B cell (primary cell): Measurements from ENCODE around the gene SPTBN1. TPM values are rescaled to one million over a fixed set of nuclear protein-coding genes. Genes with fewer than 3 reads are reported as not detected.

ENCODE experiments used
- ATAC-seq: fragments of 200-7000 bp; cut with Tn5 transposase; one replicate; pipeline ENCODE4 v1.10.0; 2021; ENCODE audit warnings: low read depth, mild to moderate bottlenecking, moderate number of reproducible peaks, moderate library complexity
- CTCF ChIA-PET: fragments of 350-600 bp; sonication (Branson Sonifier 250); formaldehyde crosslinking; loops from one replicate; lab custom pipeline; 2021; ENCODE audit warnings: antibody characterized with exemption, inconsistent platforms; lab: Charles Lee
- POLR2A ChIA-PET: fragments of 350-600 bp; sonication (Branson Sonifier 250); formaldehyde crosslinking; loops from one replicate; lab custom pipeline; 2021; ENCODE audit warnings: antibody characterized with exemption; lab: Charles Lee
- DNase-seq: peaks from one replicate; pipeline ENCODE4 v3.0.0; 2013
- H2AFZ ChIP-seq: 2 replicates; pipeline ENCODE4 v1.6.1; 2012; ENCODE audit warnings: mild to moderate bottlenecking, low read depth, low read length; ENCODE audit not compliant: insufficient read depth, poor library complexity, severe bottlenecking
- H3K27ac ChIP-seq, 2 donors: 1 replicate in 1 of 2; 2 replicates in 1 of 2; pipeline ENCODE4 v1.5.1; 2012 to 2013; ENCODE audit warnings: low read length in 2 of 2, mild to moderate bottlenecking in 2 of 2, moderate library complexity in 1 of 2
- H3K27me3 ChIP-seq, 4 experiments: fragments of 200-600 bp in 1 of 4; sonication (generic) in 1 of 4; replicated peaks in 1 of 4; 1 replicate in 2 of 4; 2 replicates in 2 of 4; pipeline versions ENCODE4 v1.6.1 to v1.7.0; 2013 to 2016; ENCODE audit warnings: low read length in 3 of 4, mild to moderate bottlenecking in 2 of 4, mixed read lengths in 1 of 4, moderate library complexity in 1 of 4; ENCODE audit not compliant: insufficient read depth in 4 of 4, control insufficient read depth in 3 of 4; ENCODE audit errors: control extremely low read depth in 1 of 4
- H3K36me3 ChIP-seq, 2 experiments: replicated peaks in 1 of 2; 1 replicate in 1 of 2; 2 replicates in 1 of 2; pipeline versions ENCODE4 v1.6.1 to v1.7.1; 2013; ENCODE audit warnings: low read length in 1 of 2; ENCODE audit not compliant: insufficient read depth in 2 of 2, control insufficient read depth in 1 of 2; ENCODE audit errors: control extremely low read depth in 1 of 2, extremely low read depth in 1 of 2
- H3K4me1 ChIP-seq, 2 donors: fragments of 200-600 bp in 1 of 2; sonication (generic) in 1 of 2; 1 replicate in 1 of 2; 2 replicates in 1 of 2; pipeline versions ENCODE4 v1.5.1 to v1.6.1; 2013 to 2017; ENCODE audit warnings: low read length in 2 of 2; ENCODE audit not compliant: control insufficient read depth in 2 of 2, insufficient read depth in 2 of 2
- H3K4me2 ChIP-seq: replicated peaks from 2 replicates; pipeline ENCODE3; 2012; ENCODE audit warnings: mild to moderate bottlenecking, low read depth, low read length; ENCODE audit not compliant: poor library complexity, severe bottlenecking
- H3K4me3 ChIP-seq, 5 experiments: fragments of 200-600 bp in 1 of 5; sonication (generic) in 1 of 5; 1 replicate in 3 of 5; 2 replicates in 2 of 5; pipeline versions ENCODE4 v1.5.1 to v1.7.0; 2011 to 2016; ENCODE audit warnings: low read length in 4 of 5, mild to moderate bottlenecking in 4 of 5, low read depth in 2 of 5, control low read depth in 1 of 5, moderate library complexity in 1 of 5; ENCODE audit not compliant: insufficient read depth in 1 of 5; ENCODE audit errors: control extremely low read depth in 1 of 5, extremely low read depth in 1 of 5
- H3K79me2 ChIP-seq: fragments of 200-600 bp; sonication (generic); one replicate; pipeline ENCODE4 v1.6.0; 2016; ENCODE audit warnings: low read length; ENCODE audit not compliant: control insufficient read depth, insufficient read depth
- H3K9ac ChIP-seq: fragments of 200-600 bp; sonication (generic); 2 replicates; pipeline ENCODE4 v1.6.1; 2017; ENCODE audit warnings: mild to moderate bottlenecking, low read length, moderate library complexity
- H3K9me3 ChIP-seq, 3 donors: one replicate each; pipeline versions ENCODE4 v1.6.1 to v1.7.1; 2013; ENCODE audit warnings: low read length in 2 of 3; ENCODE audit not compliant: control insufficient read depth in 2 of 3, insufficient read depth in 1 of 3; ENCODE audit errors: control extremely low read depth in 1 of 3
- H4K20me1 ChIP-seq: 2 replicates; pipeline ENCODE4 v1.6.0; 2012; ENCODE audit warnings: mild to moderate bottlenecking, low read length; ENCODE audit not compliant: insufficient read depth, control insufficient read depth, poor library complexity, severe bottlenecking
- H3K27ac Mint-ChIP-seq: one replicate; pipeline ENCODE4 v1.8.0; 2021; ENCODE audit warnings: mixed read lengths
- H3K27me3 Mint-ChIP-seq: one replicate; pipeline ENCODE4 v1.8.0; 2021; ENCODE audit warnings: mixed read lengths
- H3K4me1 Mint-ChIP-seq: one replicate; pipeline ENCODE4 v1.8.0; 2021; ENCODE audit warnings: mixed read lengths
- H3K4me3 Mint-ChIP-seq: one replicate; pipeline ENCODE4 v1.8.0; 2021; ENCODE audit warnings: mixed read lengths
- H3K9me3 Mint-ChIP-seq: one replicate; pipeline ENCODE4 v1.8.0; 2022; ENCODE audit warnings: mixed read lengths; ENCODE audit not compliant: insufficient read depth
- EZH2 ChIP-seq: IDR thresholded peaks from 2 replicates; pipeline ENCODE4 v1.6.1; 2012; ENCODE audit warnings: borderline replicate concordance, low read depth, mild to moderate bottlenecking, moderate library complexity, low read length; ENCODE audit not compliant: insufficient read depth, poor library complexity, severe bottlenecking
- WGBS: methylation state at CpG from one replicate; pipeline ENCODE4 v1.1.5; 2013; ENCODE audit warnings: missing lambda C conversion rate; ENCODE audit not compliant: insufficient coverage; 5-methylcytosine and 5-hydroxymethylcytosine counted together
- intact Hi-C: fragments of 100-400 bp; cut with micrococcal nuclease; formaldehyde crosslinking; loops from one replicate; pipeline ENCODE4 v1.10.0; 2022
- polyA plus RNA-seq: library from polyadenylated mRNA; depleted of rRNA; stranded (reverse); fragments of >200 nt; gene quantifications from 2 replicates; pipeline ENCODE4 v1.2.3, GENCODE V29; 2012
- total RNA-seq, 2 donors: library from RNA; stranded (reverse); fragments of 120-200 nt in 1 of 2; gene quantifications; 1 replicate in 1 of 2; 2 replicates in 1 of 2; pipeline versions ENCODE4 v1.2.3 to v1.2.4, GENCODE V29; 2013 to 2022
- TF ChIP-seq, protein P1 (sequence below): fragments of 200-600 bp; IDR thresholded peaks from one replicate; pipeline ENCODE4 v1.8.0; 2022; ENCODE audit warnings: antibody characterized with exemption, mild to moderate bottlenecking

Gene SPTBN1
- total and polyA plus RNA-seq, 2 donors (not counting 1 experiment from before 2014, with no cell fraction given) = 43.7 to 144 TPM

- Histone ChIP-seq H3K79me2 (no peaks in the 10 kb centered on the region), H3K9ac (no peak overlapping the region), H3K4me1 (peaks cover 8 to 16% of the 10 kb centered on the region in 2 donors), H3K4me3 (no peak overlapping the region), H3K27ac (no peak overlapping the region), H3K27me3 (no peaks in the 10 kb centered on the region), H3K4me2 (no peak overlapping the region), H3K9me3 (peaks cover 0 to 2% (median 0%) of the 10 kb centered on the region in 3 donors), H3K36me3 (no peaks in the 10 kb centered on the region), H2AFZ (no peak overlapping the region), H4K20me1 (no peaks in the 10 kb centered on the region)
- peaks cover 3% of the 10 kb centered on the region for H3K9me3 Mint-ChIP-seq
- H3K27ac Mint-ChIP-seq = no peak overlapping the region
- H3K4me1 Mint-ChIP-seq = peaks cover 26% of the 10 kb centered on the region
- intact Hi-C loops = no loop called here
- ATAC-seq (no peak), DNase-seq (no peak)
- 49% methylated on average over 3 of the region's 6 CpGs for WGBS
- peaks cover 5% of the 10 kb centered on the region for H3K27me3 Mint-ChIP-seq
- POLR2A ChIA-PET = no interaction called here
- CTCF ChIA-PET = interaction anchor here (0.7 to 5.8 kb wide), 3 partner anchors 14 to 61 kb away, joined by 4 to 42 read pairs (median 8); no protein-coding TSS in a partner anchor
- no peak overlapping the region for H3K4me3 Mint-ChIP-seq
- TF ChIP-seq, protein P1, sequence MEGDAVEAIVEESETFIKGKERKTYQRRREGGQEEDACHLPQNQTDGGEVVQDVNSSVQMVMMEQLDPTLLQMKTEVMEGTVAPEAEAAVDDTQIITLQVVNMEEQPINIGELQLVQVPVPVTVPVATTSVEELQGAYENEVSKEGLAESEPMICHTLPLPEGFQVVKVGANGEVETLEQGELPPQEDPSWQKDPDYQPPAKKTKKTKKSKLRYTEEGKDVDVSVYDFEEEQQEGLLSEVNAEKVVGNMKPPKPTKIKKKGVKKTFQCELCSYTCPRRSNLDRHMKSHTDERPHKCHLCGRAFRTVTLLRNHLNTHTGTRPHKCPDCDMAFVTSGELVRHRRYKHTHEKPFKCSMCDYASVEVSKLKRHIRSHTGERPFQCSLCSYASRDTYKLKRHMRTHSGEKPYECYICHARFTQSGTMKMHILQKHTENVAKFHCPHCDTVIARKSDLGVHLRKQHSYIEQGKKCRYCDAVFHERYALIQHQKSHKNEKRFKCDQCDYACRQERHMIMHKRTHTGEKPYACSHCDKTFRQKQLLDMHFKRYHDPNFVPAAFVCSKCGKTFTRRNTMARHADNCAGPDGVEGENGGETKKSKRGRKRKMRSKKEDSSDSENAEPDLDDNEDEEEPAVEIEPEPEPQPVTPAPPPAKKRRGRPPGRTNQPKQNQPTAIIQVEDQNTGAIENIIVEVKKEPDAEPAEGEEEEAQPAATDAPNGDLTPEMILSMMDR = no peak
- no peak for TF ChIP-seq EZH2
Measured at GRCh38 chr2:54680397-54681041, 224.4 kb downstream of the SPTBN1 start.

DNA sequence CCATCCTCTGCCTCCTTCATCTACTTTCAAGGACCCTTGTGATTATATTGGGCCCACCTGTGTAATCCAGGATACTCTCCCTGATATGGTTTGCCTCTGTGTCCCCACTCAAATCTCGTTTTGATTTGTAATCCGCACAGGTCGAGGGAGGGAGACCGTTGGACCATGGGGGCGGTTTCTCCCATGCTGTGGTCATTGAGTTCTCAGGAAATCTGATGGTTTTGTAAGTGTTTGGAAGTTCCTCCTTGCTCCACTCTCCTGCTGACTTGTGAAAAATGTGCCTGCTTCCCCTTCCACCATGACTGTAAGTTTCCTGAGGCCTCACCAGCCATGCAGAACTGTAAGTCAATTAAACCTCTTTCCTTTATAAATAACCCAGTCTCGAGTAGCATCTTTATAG, 225.3 kb downstream of the SPTBN1 start:
- Histone ChIP-seq H3K27me3 (no peaks in the 10 kb centered on the region), H3K36me3 (no peaks in the 10 kb centered on the region), H3K79me2 (no peaks in the 10 kb centered on the region), H3K4me2 (no peak overlapping the region), H3K9me3 (peaks cover 0 to 2% (median 0%) of the 10 kb centered on the region in 3 donors), H3K9ac (no peak overlapping the region), H3K27ac (no peak overlapping the region), H3K4me3 (no peak overlapping the region), H2AFZ (no peak overlapping the region), H3K4me1 (peaks cover 8 to 16% of the 10 kb centered on the region in 2 donors), H4K20me1 (no peaks in the 10 kb centered on the region)
- Mint-ChIP-seq H3K27ac (no peak overlapping the region), H3K27me3 (peaks cover 5% of the 10 kb centered on the region), H3K4me1 (peaks cover 26% of the 10 kb centered on the region), H3K4me3 (no peak overlapping the region), H3K9me3 (peaks cover 3% of the 10 kb centered on the region)
- ChIA-PET POLR2A (no interaction called here), CTCF (interaction anchor here (0.7 to 1.4 kb wide), 2 partner anchors 15 to 31 kb away, joined by 3 to 4 read pairs; no protein-coding TSS in a partner anchor)
- TF ChIP-seq EZH2 = no peak
- TF ChIP-seq, protein P1 = no peak
- WGBS = 59% methylated on average over 3 of the region's 6 CpGs
- ATAC-seq (no peak), DNase-seq (no peak)
- intact Hi-C loops = no loop called here
